ENCODE data around the gene TRIM64.
"Not testable (repeated sequence)": the region's sequence is repeated elsewhere in the genome, so short reads cannot be mapped to it uniquely, and the experiment has no call there.

TRIM64 gene, protein sequence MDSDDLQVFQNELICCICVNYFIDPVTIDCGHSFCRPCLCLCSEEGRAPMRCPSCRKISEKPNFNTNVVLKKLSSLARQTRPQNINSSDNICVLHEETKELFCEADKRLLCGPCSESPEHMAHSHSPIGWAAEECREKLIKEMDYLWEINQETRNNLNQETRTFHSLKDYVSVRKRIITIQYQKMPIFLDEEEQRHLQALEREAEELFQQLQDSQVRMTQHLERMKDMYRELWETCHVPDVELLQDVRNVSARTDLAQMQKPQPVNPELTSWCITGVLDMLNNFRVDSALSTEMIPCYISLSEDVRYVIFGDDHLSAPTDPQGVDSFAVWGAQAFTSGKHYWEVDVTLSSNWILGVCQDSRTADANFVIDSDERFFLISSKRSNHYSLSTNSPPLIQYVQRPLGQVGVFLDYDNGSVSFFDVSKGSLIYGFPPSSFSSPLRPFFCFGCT

DNA sequence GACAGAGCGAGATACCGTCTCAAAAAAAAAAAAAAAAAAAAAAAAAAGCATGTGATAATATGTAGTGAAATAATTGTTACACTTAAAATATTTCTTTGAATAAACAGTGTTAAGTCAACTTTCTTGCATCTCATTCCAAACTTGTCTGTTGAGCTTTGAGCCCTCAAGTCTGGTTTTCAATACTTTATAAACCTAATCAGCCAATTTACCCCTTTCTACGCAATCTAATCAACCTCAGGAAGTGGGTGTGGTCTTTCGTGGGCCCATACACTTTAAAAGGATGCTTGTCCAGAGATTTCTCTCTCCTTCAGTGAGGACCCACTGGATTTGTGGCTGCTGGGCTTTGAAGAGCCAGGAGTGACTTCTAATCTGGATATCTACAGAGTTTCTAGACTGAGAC, at the start of gene TRIM64:
TSS of gene TRIM64 (plus strand) at position 301 of the 400 bp plus-strand sequence. CDS start 2,467 bp downstream, outside the sequence.
- DNase-seq = not testable (repeated sequence)

DNA sequence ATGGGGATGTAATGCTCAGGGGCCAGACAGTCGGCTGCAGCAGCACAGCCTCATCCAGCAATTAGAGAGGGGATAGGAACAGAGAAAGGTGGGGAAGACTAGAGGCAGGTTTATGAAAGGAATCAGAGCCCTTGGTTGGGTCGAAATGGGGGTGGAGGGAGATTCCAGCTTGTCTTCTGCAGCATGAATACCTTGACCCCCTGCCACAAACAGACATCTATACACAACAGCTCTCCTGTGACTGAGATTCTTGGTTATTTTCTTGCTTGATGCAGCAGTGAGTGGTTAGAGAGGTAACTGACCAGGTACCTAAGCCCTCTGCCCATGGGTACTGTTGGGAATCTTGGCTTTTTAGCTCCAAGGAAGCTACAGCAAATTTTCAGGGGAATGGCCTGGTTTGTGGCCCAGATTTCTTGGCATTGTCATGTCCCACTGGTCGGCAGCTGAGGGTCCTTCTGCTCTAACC, 43.6 kb upstream of the TRIM64 start, which contains the start of gene TRIM49D1:
TSS of gene TRIM49D1 (minus strand) at position 51 of the 466 bp plus-strand sequence. CDS start 4,535 bp downstream, outside the sequence.
- no peak for DNase-seq

DNA sequence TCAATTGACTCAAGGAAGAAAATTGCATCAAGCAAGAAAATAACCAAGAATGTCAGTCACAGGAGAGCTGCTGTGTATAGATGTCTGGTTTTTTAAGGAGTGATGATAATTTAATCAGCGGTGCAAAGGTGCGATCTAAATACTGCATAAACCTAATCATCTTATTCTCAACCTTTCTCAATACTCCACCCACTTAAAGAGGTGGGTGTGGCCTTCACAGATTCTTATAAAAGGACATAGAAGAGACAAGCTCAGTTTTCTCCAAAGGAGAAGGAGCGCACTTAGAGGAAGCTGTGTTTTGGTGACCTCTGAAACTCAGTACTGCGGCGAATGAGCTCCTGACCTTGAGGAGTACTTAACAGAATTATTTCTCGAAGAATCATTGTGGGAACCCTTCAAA, 42.1 kb upstream of the TRIM64 start, which contains the start of gene TRIM49D2:
TSS of gene TRIM49D2 (plus strand) at position 301 of the 400 bp plus-strand sequence. CDS start 2,698 bp downstream, outside the sequence.
- DNase-seq = not testable (repeated sequence)

DNA sequence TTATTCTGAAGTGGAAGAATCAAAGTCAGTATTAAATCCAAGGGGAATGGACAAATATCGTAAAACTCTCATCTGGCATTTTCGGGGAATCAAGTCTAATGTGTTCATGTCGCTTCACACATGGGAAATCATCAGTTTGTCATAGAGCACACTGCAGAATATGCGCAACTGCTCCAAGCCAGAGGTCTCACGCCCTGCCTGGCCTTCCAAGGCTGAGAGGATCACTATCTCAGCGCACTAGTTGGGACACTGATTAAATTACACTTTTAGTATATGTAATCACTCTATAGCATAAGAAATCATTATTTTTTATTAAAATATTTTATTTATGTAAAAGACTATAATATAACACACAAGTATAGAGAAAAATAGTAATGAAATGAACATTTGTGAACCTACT, 5.0 kb upstream of the TRIM64 start:
- DNase-seq = not testable (repeated sequence)
